Mesenchymal stem cell (in vitro differentiated cells and primary cell): ENCODE measurements around the gene JMJD4.

Source experiments
- DNase-seq: peaks from one replicate; pipeline ENCODE4 v3.0.0-alpha.2; 2013
- H2AFZ ChIP-seq: one replicate; pipeline ENCODE4 v1.6.1; 2013; ENCODE audit warnings: low read depth, mild to moderate bottlenecking, control low read depth, inconsistent platforms, low read length, moderate library complexity
- H2AK5ac ChIP-seq: 2 replicates; pipeline ENCODE4 v1.6.1; 2013; ENCODE audit warnings: low read length, moderate library complexity, mild to moderate bottlenecking, inconsistent platforms; ENCODE audit not compliant: severe bottlenecking
- H2BK120ac ChIP-seq: one replicate; pipeline ENCODE4 v1.6.1; 2013; ENCODE audit warnings: low read depth, mild to moderate bottlenecking, inconsistent platforms, low read length, moderate library complexity
- H2BK12ac ChIP-seq, 2 experiments: one replicate each; pipeline ENCODE4 v1.6.1; 2013; ENCODE audit warnings: inconsistent platforms in 2 of 2, low read length in 2 of 2, mild to moderate bottlenecking in 2 of 2, moderate library complexity in 2 of 2, control low read depth in 1 of 2
- H2BK15ac ChIP-seq: one replicate; pipeline ENCODE4 v1.6.1; 2013; ENCODE audit warnings: mild to moderate bottlenecking, low read depth, inconsistent platforms; ENCODE audit not compliant: poor library complexity, severe bottlenecking
- H2BK5ac ChIP-seq: 2 replicates; pipeline ENCODE4 v1.6.1; 2013; ENCODE audit warnings: low read depth, mild to moderate bottlenecking, low read length, control low read depth, inconsistent platforms; ENCODE audit not compliant: poor library complexity, severe bottlenecking
- H3K14ac ChIP-seq, 2 experiments: one replicate each; pipeline ENCODE4 v1.6.1; 2013; ENCODE audit warnings: inconsistent platforms in 2 of 2, low read length in 2 of 2, control low read depth in 1 of 2, mild to moderate bottlenecking in 1 of 2, moderate library complexity in 1 of 2
- H3K18ac ChIP-seq, 2 experiments: one replicate each; pipeline ENCODE4 v1.6.1; 2013; ENCODE audit warnings: inconsistent platforms in 2 of 2, low read length in 2 of 2, control low read depth in 1 of 2, low read depth in 1 of 2, mild to moderate bottlenecking in 1 of 2
- H3K23ac ChIP-seq, 2 experiments: one replicate each; pipeline ENCODE4 v1.6.1; 2013; ENCODE audit warnings: inconsistent platforms in 2 of 2, low read length in 2 of 2, mild to moderate bottlenecking in 2 of 2, moderate library complexity in 2 of 2, control low read depth in 1 of 2
- H3K27ac ChIP-seq: 2 replicates; pipeline ENCODE4 v1.5.1; 2013; ENCODE audit warnings: mild to moderate bottlenecking, moderate library complexity, low read length, control low read depth, inconsistent platforms; ENCODE audit not compliant: poor library complexity, severe bottlenecking
- H3K27me3 ChIP-seq, 2 experiments: 2 replicates each; pipeline versions ENCODE4 v1.6.1 to v1.7.0; 2013; ENCODE audit warnings: low read length in 2 of 2, mild to moderate bottlenecking in 2 of 2, moderate library complexity in 2 of 2, control low read depth in 1 of 2, inconsistent platforms in 1 of 2; ENCODE audit not compliant: control insufficient read depth in 1 of 2, insufficient read depth in 1 of 2
- H3K36me3 ChIP-seq, 2 experiments: 2 replicates each; pipeline versions ENCODE4 v1.6.1 to v1.7.0; 2013; ENCODE audit warnings: low read length in 2 of 2, control low read depth in 1 of 2, inconsistent platforms in 1 of 2, low read depth in 1 of 2, mild to moderate bottlenecking in 1 of 2; ENCODE audit not compliant: insufficient read depth in 2 of 2, control insufficient read depth in 1 of 2
- H3K4ac ChIP-seq, 2 experiments: one replicate each; pipeline ENCODE4 v1.6.1; 2013; ENCODE audit warnings: inconsistent platforms in 2 of 2, low read length in 2 of 2, mild to moderate bottlenecking in 2 of 2, moderate library complexity in 2 of 2, control low read depth in 1 of 2, low read depth in 1 of 2
- H3K4me1 ChIP-seq: 2 replicates; pipeline ENCODE4 v1.6.1; 2013; ENCODE audit warnings: low read depth, low read length, control low read depth; ENCODE audit not compliant: control insufficient read depth, insufficient read depth
- H3K4me2 ChIP-seq: 2 replicates; pipeline ENCODE4 v1.6.1; 2013; ENCODE audit warnings: low read length, mild to moderate bottlenecking, inconsistent platforms; ENCODE audit not compliant: poor library complexity, severe bottlenecking
- H3K4me3 ChIP-seq, 2 experiments: 2 replicates each; pipeline versions ENCODE4 v1.5.1 to v1.7.0; 2013; ENCODE audit warnings: low read length in 2 of 2, mild to moderate bottlenecking in 2 of 2, control low read depth in 1 of 2, low read depth in 1 of 2; ENCODE audit not compliant: insufficient read depth in 1 of 2
- H3K79me1 ChIP-seq: replicated peaks from 2 replicates; pipeline ENCODE4 v1.6.1; 2013; ENCODE audit warnings: mild to moderate bottlenecking, control low read depth, low read length, inconsistent platforms; ENCODE audit not compliant: poor library complexity, severe bottlenecking
- H3K9ac ChIP-seq: 2 replicates; pipeline ENCODE4 v1.7.0; 2013; ENCODE audit warnings: mild to moderate bottlenecking, low read length, moderate library complexity
- H3K9me3 ChIP-seq: 2 replicates; pipeline ENCODE4 v1.7.0; 2013; ENCODE audit warnings: mild to moderate bottlenecking, low read length; ENCODE audit not compliant: control insufficient read depth
- H4K8ac ChIP-seq: one replicate; pipeline ENCODE4 v1.6.1; 2013; ENCODE audit warnings: inconsistent platforms, mild to moderate bottlenecking, low read length, moderate library complexity
- H4K91ac ChIP-seq: one replicate; pipeline ENCODE4 v1.6.1; 2013; ENCODE audit warnings: mild to moderate bottlenecking, low read length, inconsistent platforms
- WGBS: methylation state at CpG from one replicate; pipeline ENCODE4 v1.1.7; 2013; ENCODE audit warnings: mixed read lengths; 5-methylcytosine and 5-hydroxymethylcytosine counted together

JMJD4 gene

GRCh38 chr1:227766015-227766634 is 31.0 kb upstream of the JMJD4 start:
- H3K9me3 ChIP-seq, result no peaks in the 10 kb centered on the region
- H2AK5ac ChIP-seq, result no peak overlapping the region
- no peak for DNase-seq

GRCh38 chr1:227765261-227766014 is 30.3 kb upstream of the JMJD4 start:
- Histone ChIP-seq H3K79me1 (peaks cover 42% of the 10 kb centered on the region), H3K23ac (no peak overlapping the region), H3K4me3 (no peak overlapping the region), H3K18ac (no peak overlapping the region), H2BK12ac (no peak overlapping the region), H3K27ac (no peak overlapping the region), H3K36me3 (peaks cover 53 to 63% of the 10 kb centered on the region in 2 experiments), H2BK15ac (no peak overlapping the region), H3K27me3 (no peaks in the 10 kb centered on the region), H3K9me3 (no peaks in the 10 kb centered on the region), H3K14ac (peak overlapping the region in 1 of 2 experiments; percentile 15), H3K4me2 (no peak overlapping the region), H4K8ac (no peak overlapping the region), H3K4ac (no peak overlapping the region), H2AFZ (no peak overlapping the region), H3K4me1 (peaks cover 45% of the 10 kb centered on the region), H2BK120ac (no peak overlapping the region), H4K91ac (no peak overlapping the region), H2AK5ac (peak overlapping the region; percentile 13), H2BK5ac (no peak overlapping the region), H3K9ac (no peak overlapping the region)
- DNase-seq, result no peak
- WGBS, result 98% methylated on average over 6 of the region's 8 CpGs

More at GRCh38 chr1:227766015-227766634, 31.0 kb upstream of the JMJD4 start:
- H3K4me2 ChIP-seq, result no peak overlapping the region
- no peak overlapping the region for H2BK5ac ChIP-seq
- H3K14ac ChIP-seq, result no peak overlapping the region
- WGBS, result 80% methylated on average over 17 of the region's 17 CpGs
- H2BK12ac ChIP-seq, result no peak overlapping the region
- no peak overlapping the region for H2AFZ ChIP-seq
- no peak overlapping the region for H3K23ac ChIP-seq
- no peak overlapping the region for H3K18ac ChIP-seq
- no peaks in the 10 kb centered on the region for H3K27me3 ChIP-seq
- no peak overlapping the region for H3K27ac ChIP-seq
- H4K91ac ChIP-seq, result no peak overlapping the region
- no peak overlapping the region for H3K4ac ChIP-seq
- peaks cover 44% of the 10 kb centered on the region for H3K4me1 ChIP-seq
- no peak overlapping the region for H2BK120ac ChIP-seq
- H3K79me1 ChIP-seq, result peaks cover 46% of the 10 kb centered on the region
- peaks cover 51 to 67% of the 10 kb centered on the region in 2 experiments for H3K36me3 ChIP-seq
- H2BK15ac ChIP-seq, result no peak overlapping the region
- no peak overlapping the region for H3K4me3 ChIP-seq
- H3K9ac ChIP-seq, result no peak overlapping the region
- no peak overlapping the region for H4K8ac ChIP-seq

- Histone ChIP-seq H3K4me3 (no peak overlapping the region), H3K23ac (no peak overlapping the region), H3K27me3 (no peaks in the 10 kb centered on the region), H3K9me3 (no peaks in the 10 kb centered on the region), H4K8ac (no peak overlapping the region), H3K4ac (no peak overlapping the region), H2BK12ac (no peak overlapping the region), H3K36me3 (peaks cover 51 to 58% of the 10 kb centered on the region in 2 experiments), H3K27ac (peak overlapping the region; percentile 3), H3K18ac (no peak overlapping the region), H3K4me2 (no peak overlapping the region), H3K4me1 (peaks cover 56% of the 10 kb centered on the region), H2BK5ac (no peak overlapping the region), H2AFZ (no peak overlapping the region), H3K14ac (peak overlapping the region in 1 of 2 experiments; percentile 38), H2BK120ac (no peak overlapping the region), H2AK5ac (no peak overlapping the region), H4K91ac (peak overlapping the region; percentile 31), H2BK15ac (no peak overlapping the region), H3K9ac (no peak overlapping the region), H3K79me1 (peaks cover 33% of the 10 kb centered on the region)
- DNase-seq, result peak; percentile 6
- 76% methylated on average over 7 of the region's 7 CpGs for WGBS
Measured at GRCh38 chr1:227764019-227764391, 28.9 kb upstream of the JMJD4 start.

- Histone ChIP-seq H3K23ac (no peak overlapping the region), H3K18ac (peak overlapping the region in 1 of 2 experiments; percentile 40), H2AK5ac (peak overlapping the region; percentile 8), H3K79me1 (peaks cover 31% of the 10 kb centered on the region), H2AFZ (no peak overlapping the region), H2BK120ac (no peak overlapping the region), H3K4me2 (no peak overlapping the region), H3K27me3 (no peaks in the 10 kb centered on the region), H3K36me3 (peaks cover 46 to 52% of the 10 kb centered on the region in 2 experiments), H4K8ac (no peak overlapping the region), H3K4me3 (no peak overlapping the region), H3K4ac (no peak overlapping the region), H3K9ac (peak overlapping the region; percentile 24), H4K91ac (peak overlapping the region; percentile 31), H3K9me3 (no peaks in the 10 kb centered on the region), H2BK5ac (no peak overlapping the region), H3K27ac (peak overlapping the region; percentile 3), H3K14ac (peak overlapping the region in 1 of 2 experiments; percentile 45), H2BK15ac (no peak overlapping the region), H3K4me1 (peaks cover 59% of the 10 kb centered on the region), H2BK12ac (no peak overlapping the region)
- no peak for DNase-seq
- 96% methylated on average over 16 of the region's 16 CpGs for WGBS
Measured at GRCh38 chr1:227763246-227764018, 28.3 kb upstream of the JMJD4 start.
